B cell (primary cell): ENCODE results near the gene TPST2. TPM values are rescaled to one million over a fixed set of nuclear protein-coding genes. Genes with fewer than 3 reads are reported as not detected.

ENCODE experiments used
- ATAC-seq: fragments of 200-7000 bp; cut with Tn5 transposase; one replicate; pipeline ENCODE4 v1.10.0; 2021; ENCODE audit warnings: low read depth, mild to moderate bottlenecking, moderate number of reproducible peaks, moderate library complexity
- CTCF ChIA-PET: fragments of 350-600 bp; sonication (Branson Sonifier 250); formaldehyde crosslinking; loops from one replicate; lab custom pipeline; 2021; ENCODE audit warnings: antibody characterized with exemption, inconsistent platforms; lab: Charles Lee
- POLR2A ChIA-PET: fragments of 350-600 bp; sonication (Branson Sonifier 250); formaldehyde crosslinking; loops from one replicate; lab custom pipeline; 2021; ENCODE audit warnings: antibody characterized with exemption; lab: Charles Lee
- DNase-seq: peaks from one replicate; pipeline ENCODE4 v3.0.0; 2013
- H2AFZ ChIP-seq: 2 replicates; pipeline ENCODE4 v1.6.1; 2012; ENCODE audit warnings: mild to moderate bottlenecking, low read depth, low read length; ENCODE audit not compliant: insufficient read depth, poor library complexity, severe bottlenecking
- H3K27ac ChIP-seq, 2 donors: 1 replicate in 1 of 2; 2 replicates in 1 of 2; pipeline ENCODE4 v1.5.1; 2012 to 2013; ENCODE audit warnings: low read length in 2 of 2, mild to moderate bottlenecking in 2 of 2, moderate library complexity in 1 of 2
- H3K27me3 ChIP-seq, 4 experiments: fragments of 200-600 bp in 1 of 4; sonication (generic) in 1 of 4; replicated peaks in 1 of 4; 1 replicate in 2 of 4; 2 replicates in 2 of 4; pipeline versions ENCODE4 v1.6.1 to v1.7.0; 2013 to 2016; ENCODE audit warnings: low read length in 3 of 4, mild to moderate bottlenecking in 2 of 4, mixed read lengths in 1 of 4, moderate library complexity in 1 of 4; ENCODE audit not compliant: insufficient read depth in 4 of 4, control insufficient read depth in 3 of 4; ENCODE audit errors: control extremely low read depth in 1 of 4
- H3K36me3 ChIP-seq, 2 experiments: replicated peaks in 1 of 2; 1 replicate in 1 of 2; 2 replicates in 1 of 2; pipeline versions ENCODE4 v1.6.1 to v1.7.1; 2013; ENCODE audit warnings: low read length in 1 of 2; ENCODE audit not compliant: insufficient read depth in 2 of 2, control insufficient read depth in 1 of 2; ENCODE audit errors: control extremely low read depth in 1 of 2, extremely low read depth in 1 of 2
- H3K4me1 ChIP-seq, 2 donors: fragments of 200-600 bp in 1 of 2; sonication (generic) in 1 of 2; 1 replicate in 1 of 2; 2 replicates in 1 of 2; pipeline versions ENCODE4 v1.5.1 to v1.6.1; 2013 to 2017; ENCODE audit warnings: low read length in 2 of 2; ENCODE audit not compliant: control insufficient read depth in 2 of 2, insufficient read depth in 2 of 2
- H3K4me2 ChIP-seq: replicated peaks from 2 replicates; pipeline ENCODE3; 2012; ENCODE audit warnings: mild to moderate bottlenecking, low read depth, low read length; ENCODE audit not compliant: poor library complexity, severe bottlenecking
- H3K4me3 ChIP-seq, 5 experiments: fragments of 200-600 bp in 1 of 5; sonication (generic) in 1 of 5; 1 replicate in 3 of 5; 2 replicates in 2 of 5; pipeline versions ENCODE4 v1.5.1 to v1.7.0; 2011 to 2016; ENCODE audit warnings: low read length in 4 of 5, mild to moderate bottlenecking in 4 of 5, low read depth in 2 of 5, control low read depth in 1 of 5, moderate library complexity in 1 of 5; ENCODE audit not compliant: insufficient read depth in 1 of 5; ENCODE audit errors: control extremely low read depth in 1 of 5, extremely low read depth in 1 of 5
- H3K79me2 ChIP-seq: fragments of 200-600 bp; sonication (generic); one replicate; pipeline ENCODE4 v1.6.0; 2016; ENCODE audit warnings: low read length; ENCODE audit not compliant: control insufficient read depth, insufficient read depth
- H3K9ac ChIP-seq: fragments of 200-600 bp; sonication (generic); 2 replicates; pipeline ENCODE4 v1.6.1; 2017; ENCODE audit warnings: mild to moderate bottlenecking, low read length, moderate library complexity
- H3K9me3 ChIP-seq, 3 donors: one replicate each; pipeline versions ENCODE4 v1.6.1 to v1.7.1; 2013; ENCODE audit warnings: low read length in 2 of 3; ENCODE audit not compliant: control insufficient read depth in 2 of 3, insufficient read depth in 1 of 3; ENCODE audit errors: control extremely low read depth in 1 of 3
- H4K20me1 ChIP-seq: 2 replicates; pipeline ENCODE4 v1.6.0; 2012; ENCODE audit warnings: mild to moderate bottlenecking, low read length; ENCODE audit not compliant: insufficient read depth, control insufficient read depth, poor library complexity, severe bottlenecking
- H3K27ac Mint-ChIP-seq: one replicate; pipeline ENCODE4 v1.8.0; 2021; ENCODE audit warnings: mixed read lengths
- H3K27me3 Mint-ChIP-seq: one replicate; pipeline ENCODE4 v1.8.0; 2021; ENCODE audit warnings: mixed read lengths
- H3K4me1 Mint-ChIP-seq: one replicate; pipeline ENCODE4 v1.8.0; 2021; ENCODE audit warnings: mixed read lengths
- H3K4me3 Mint-ChIP-seq: one replicate; pipeline ENCODE4 v1.8.0; 2021; ENCODE audit warnings: mixed read lengths
- H3K9me3 Mint-ChIP-seq: one replicate; pipeline ENCODE4 v1.8.0; 2022; ENCODE audit warnings: mixed read lengths; ENCODE audit not compliant: insufficient read depth
- EZH2 ChIP-seq: IDR thresholded peaks from 2 replicates; pipeline ENCODE4 v1.6.1; 2012; ENCODE audit warnings: borderline replicate concordance, low read depth, mild to moderate bottlenecking, moderate library complexity, low read length; ENCODE audit not compliant: insufficient read depth, poor library complexity, severe bottlenecking
- WGBS: methylation state at CpG from one replicate; pipeline ENCODE4 v1.1.5; 2013; ENCODE audit warnings: missing lambda C conversion rate; ENCODE audit not compliant: insufficient coverage; 5-methylcytosine and 5-hydroxymethylcytosine counted together
- intact Hi-C: fragments of 100-400 bp; cut with micrococcal nuclease; formaldehyde crosslinking; loops from one replicate; pipeline ENCODE4 v1.10.0; 2022
- polyA plus RNA-seq: library from polyadenylated mRNA; depleted of rRNA; stranded (reverse); fragments of >200 nt; gene quantifications from 2 replicates; pipeline ENCODE4 v1.2.3, GENCODE V29; 2012
- total RNA-seq, 2 donors: library from RNA; stranded (reverse); fragments of 120-200 nt in 1 of 2; gene quantifications; 1 replicate in 1 of 2; 2 replicates in 1 of 2; pipeline versions ENCODE4 v1.2.3 to v1.2.4, GENCODE V29; 2013 to 2022
- TF ChIP-seq, protein P1 (sequence below): fragments of 200-600 bp; IDR thresholded peaks from one replicate; pipeline ENCODE4 v1.8.0; 2022; ENCODE audit warnings: antibody characterized with exemption, mild to moderate bottlenecking

TPST2 gene
- total and polyA plus RNA-seq, 2 donors (not counting 1 experiment from before 2014, with no cell fraction given) = 16.6 to 43.1 TPM

DNA sequence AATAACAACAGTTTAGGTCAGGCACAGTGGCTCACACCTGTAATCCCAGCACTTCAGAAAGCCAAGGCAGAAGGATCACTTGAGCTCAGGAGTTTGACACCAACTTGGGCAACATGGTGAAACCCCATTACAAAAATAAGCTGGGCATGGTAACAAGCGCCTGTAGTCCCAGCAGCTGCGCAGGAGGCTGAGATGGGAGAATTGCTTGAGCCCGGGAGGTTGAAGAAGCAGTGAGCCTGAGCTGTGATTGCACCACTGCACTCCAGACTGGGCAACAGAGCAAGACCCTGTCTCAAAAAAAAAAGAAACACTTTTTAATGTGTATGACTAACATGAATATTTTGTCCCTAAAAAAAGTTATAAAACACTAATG, 53.2 kb downstream of the TPST2 start:
- H3K27ac Mint-ChIP-seq = peak overlapping the region; percentile 94
- CTCF ChIA-PET = interaction anchor here (3.3 kb wide), 1 partner anchor 34 kb away, joined by 13 read pairs; no protein-coding TSS in a partner anchor
- H3K9ac ChIP-seq = no peak overlapping the region
- intact Hi-C loops = loop anchor here (5.0 kb wide), 2 partner anchors 41 to 56 kb away; partner anchors contain the start of gene TPST2
- no peak overlapping the region for H3K4me3 ChIP-seq
- POLR2A ChIA-PET = no interaction called here
- TF ChIP-seq, protein P1, sequence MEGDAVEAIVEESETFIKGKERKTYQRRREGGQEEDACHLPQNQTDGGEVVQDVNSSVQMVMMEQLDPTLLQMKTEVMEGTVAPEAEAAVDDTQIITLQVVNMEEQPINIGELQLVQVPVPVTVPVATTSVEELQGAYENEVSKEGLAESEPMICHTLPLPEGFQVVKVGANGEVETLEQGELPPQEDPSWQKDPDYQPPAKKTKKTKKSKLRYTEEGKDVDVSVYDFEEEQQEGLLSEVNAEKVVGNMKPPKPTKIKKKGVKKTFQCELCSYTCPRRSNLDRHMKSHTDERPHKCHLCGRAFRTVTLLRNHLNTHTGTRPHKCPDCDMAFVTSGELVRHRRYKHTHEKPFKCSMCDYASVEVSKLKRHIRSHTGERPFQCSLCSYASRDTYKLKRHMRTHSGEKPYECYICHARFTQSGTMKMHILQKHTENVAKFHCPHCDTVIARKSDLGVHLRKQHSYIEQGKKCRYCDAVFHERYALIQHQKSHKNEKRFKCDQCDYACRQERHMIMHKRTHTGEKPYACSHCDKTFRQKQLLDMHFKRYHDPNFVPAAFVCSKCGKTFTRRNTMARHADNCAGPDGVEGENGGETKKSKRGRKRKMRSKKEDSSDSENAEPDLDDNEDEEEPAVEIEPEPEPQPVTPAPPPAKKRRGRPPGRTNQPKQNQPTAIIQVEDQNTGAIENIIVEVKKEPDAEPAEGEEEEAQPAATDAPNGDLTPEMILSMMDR = no peak
- TF ChIP-seq EZH2 = no peak
- no CpG with 5 or more reads among the region's 3 CpGs for WGBS
- no peaks in the 10 kb centered on the region for H4K20me1 ChIP-seq
- H3K9me3 ChIP-seq = peaks cover 0 to 3% (median 0%) of the 10 kb centered on the region in 3 donors
- no peak overlapping the region for H3K4me2 ChIP-seq
- H2AFZ ChIP-seq = no peak overlapping the region
- H3K4me1 Mint-ChIP-seq = peaks cover 44% of the 10 kb centered on the region
- no peaks in the 10 kb centered on the region for H3K9me3 Mint-ChIP-seq
- peaks cover 5% of the 10 kb centered on the region for H3K79me2 ChIP-seq
- no peaks in the 10 kb centered on the region for H3K27me3 ChIP-seq
- H3K36me3 ChIP-seq = peaks cover 0 to 22% of the 10 kb centered on the region in 2 experiments
- H3K4me1 ChIP-seq = peaks cover 32 to 44% of the 10 kb centered on the region in 2 donors
- peak overlapping the region; percentile 81 to 90 for H3K27ac ChIP-seq
- DNase-seq = no peak
- no peaks in the 10 kb centered on the region for H3K27me3 Mint-ChIP-seq
- ATAC-seq = no peak
- H3K4me3 Mint-ChIP-seq = no peak overlapping the region

DNA sequence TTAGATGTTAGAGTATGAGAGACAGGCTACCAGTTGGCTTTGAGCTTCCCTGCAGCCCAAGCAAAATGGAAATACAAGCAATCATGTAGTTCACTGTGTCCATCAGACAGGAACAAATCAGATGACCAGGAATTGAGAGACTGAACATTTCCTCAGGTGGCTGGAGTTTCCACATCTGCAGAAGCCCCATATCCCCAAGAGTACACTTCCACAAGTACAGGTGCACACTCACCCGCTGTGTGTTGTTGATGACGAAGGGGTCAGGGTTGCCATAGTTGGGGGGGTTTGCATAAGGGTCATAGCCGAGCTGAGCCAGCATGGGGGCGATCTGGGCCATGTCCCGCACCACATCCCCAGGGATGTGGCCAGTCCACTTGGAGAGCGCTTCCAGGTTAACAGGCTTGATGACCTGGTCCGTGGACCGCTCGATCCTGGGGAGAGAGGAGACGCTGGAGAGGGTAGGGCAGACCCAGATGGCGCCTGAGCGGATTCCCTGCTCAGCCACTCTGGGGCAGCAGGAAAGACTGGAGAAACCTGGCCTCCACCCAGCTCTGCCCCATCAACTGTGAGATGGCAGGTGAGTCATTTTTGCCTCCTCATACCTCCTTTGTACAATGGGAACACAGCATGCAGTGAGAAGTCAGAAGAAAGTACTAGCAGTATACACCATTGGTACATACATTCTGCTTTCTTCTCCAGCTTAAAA, 53.7 kb downstream of the TPST2 start:
- peaks cover 2% of the 10 kb centered on the region for H3K79me2 ChIP-seq
- TF ChIP-seq, protein P1 = no peak
- TF ChIP-seq EZH2 = no peak
- CTCF ChIA-PET = interaction anchor here (1.4 to 3.3 kb wide), 3 partner anchors 24 to 108 kb away, joined by 4 to 13 read pairs (median 7); partner anchors contain the start of gene TFIP11
- no peaks in the 10 kb centered on the region for H3K9me3 Mint-ChIP-seq
- peak overlapping the region; percentile 81 to 90 for H3K27ac ChIP-seq
- H3K9me3 ChIP-seq = peaks cover 0 to 3% (median 0%) of the 10 kb centered on the region in 3 donors
- DNase-seq (peak; percentile 42), ATAC-seq (peak; percentile 21)
- H3K4me1 ChIP-seq = peaks cover 32 to 44% of the 10 kb centered on the region in 2 donors
- peak overlapping the region; percentile 77 for H2AFZ ChIP-seq
- intact Hi-C loops = loop anchor here (5.0 kb wide), 2 partner anchors 41 to 56 kb away; partner anchors contain the start of gene TPST2
- H3K36me3 ChIP-seq = peaks cover 0 to 28% of the 10 kb centered on the region in 2 experiments
- H3K9ac ChIP-seq = peak overlapping the region; percentile 54
- H3K27ac Mint-ChIP-seq = peak overlapping the region; percentile 94
- H3K4me2 ChIP-seq = peak overlapping the region; percentile 72
- H3K4me1 Mint-ChIP-seq = peaks cover 44% of the 10 kb centered on the region
- POLR2A ChIA-PET = interaction anchor here (0.6 to 1.3 kb wide), 3 partner anchors 10 to 66 kb away, joined by 3 to 10 read pairs (median 6); partner anchors contain the start of genes HPS4 and SRRD
- H3K27me3 Mint-ChIP-seq = no peaks in the 10 kb centered on the region
- H3K4me3 Mint-ChIP-seq = peak overlapping the region; percentile 73
- H3K27me3 ChIP-seq = no peaks in the 10 kb centered on the region
- 86% methylated on average over 10 of the region's 12 CpGs for WGBS
- H4K20me1 ChIP-seq = no peaks in the 10 kb centered on the region
- peak overlapping the region in 1 of 5 experiments; percentile 63 for H3K4me3 ChIP-seq
